H9 (cell line): ENCODE measurements around the gene PMEL. TPM values are rescaled to one million over a fixed set of nuclear protein-coding genes. Genes with fewer than 3 reads are reported as not detected.

Source experiments
- DNase-seq: peaks from one replicate; pipeline ENCODE4 v3.0.0-alpha.2; 2017
- H2AFZ ChIP-seq: one replicate; pipeline ENCODE4 v1.6.1; 2013; ENCODE audit warnings: mild to moderate bottlenecking, low read length, control low read depth, moderate library complexity
- H2AK5ac ChIP-seq: 2 replicates; pipeline ENCODE4 v1.6.1; 2013; ENCODE audit warnings: low read length, control low read depth, mixed read lengths; ENCODE audit not compliant: insufficient read length
- H2BK120ac ChIP-seq: one replicate; pipeline ENCODE4 v1.6.1; 2013; ENCODE audit warnings: low read depth, mild to moderate bottlenecking, low read length, control low read depth, inconsistent platforms; ENCODE audit not compliant: poor library complexity, severe bottlenecking
- H2BK12ac ChIP-seq: 2 replicates; pipeline ENCODE4 v1.6.1; 2013; ENCODE audit warnings: low read length, control low read depth, mixed read lengths, low read depth; ENCODE audit not compliant: insufficient read length
- H2BK15ac ChIP-seq: 2 replicates; pipeline ENCODE4 v1.6.1; 2013; ENCODE audit warnings: low read depth, low read length, control low read depth
- H2BK20ac ChIP-seq: one replicate; pipeline ENCODE4 v1.6.1; 2013; ENCODE audit warnings: low read depth, mild to moderate bottlenecking, low read length, control low read depth, inconsistent platforms; ENCODE audit not compliant: poor library complexity, severe bottlenecking
- H2BK5ac ChIP-seq: 2 replicates; pipeline ENCODE4 v1.6.1; 2013; ENCODE audit warnings: low read length, control low read depth, mixed read lengths; ENCODE audit not compliant: insufficient read length
- H3K14ac ChIP-seq: 2 replicates; pipeline ENCODE4 v1.6.1; 2013; ENCODE audit warnings: low read length, control low read depth; ENCODE audit not compliant: insufficient read depth
- H3K18ac ChIP-seq: 2 replicates; pipeline ENCODE4 v1.6.1; 2013; ENCODE audit warnings: low read depth, mild to moderate bottlenecking, mixed read lengths, low read length, control low read depth; ENCODE audit not compliant: insufficient read length
- H3K23ac ChIP-seq: 2 replicates; pipeline ENCODE4 v1.6.1; 2013; ENCODE audit warnings: low read length, control low read depth, mixed read lengths, low read depth; ENCODE audit not compliant: insufficient read length
- H3K23me2 ChIP-seq: 2 replicates; pipeline ENCODE4 v1.6.1; 2013; ENCODE audit warnings: low read depth, mild to moderate bottlenecking, mixed read lengths, low read length, control low read depth; ENCODE audit not compliant: insufficient read length, poor library complexity, severe bottlenecking
- H3K27ac ChIP-seq: 2 replicates; pipeline ENCODE4 v1.5.1; 2013; ENCODE audit warnings: low read length, control low read depth, mixed read lengths, low read depth; ENCODE audit not compliant: insufficient read length
- H3K27me3 ChIP-seq: 2 replicates; pipeline ENCODE4 v1.6.1; 2013; ENCODE audit warnings: low read length, control low read depth, inconsistent platforms; ENCODE audit not compliant: insufficient read depth
- H3K4ac ChIP-seq: 2 replicates; pipeline ENCODE4 v1.6.1; 2013; ENCODE audit warnings: low read depth, mild to moderate bottlenecking, control low read depth, inconsistent platforms, low read length, moderate library complexity
- H3K4me1 ChIP-seq: 2 replicates; pipeline ENCODE4 v1.6.1; 2013; ENCODE audit warnings: low read length, control low read depth, inconsistent platforms; ENCODE audit not compliant: insufficient read depth
- H3K4me2 ChIP-seq: 2 replicates; pipeline ENCODE4 v1.6.1; 2013; ENCODE audit warnings: low read length, control low read depth, mixed read lengths; ENCODE audit not compliant: insufficient read length, insufficient read depth
- H3K56ac ChIP-seq: 2 replicates; pipeline ENCODE4 v1.6.1; 2013; ENCODE audit warnings: low read depth, mild to moderate bottlenecking, mixed read lengths, low read length, control low read depth; ENCODE audit not compliant: insufficient read length
- H3K79me1 ChIP-seq: 2 replicates; pipeline ENCODE4 v1.6.1; 2013; ENCODE audit warnings: low read depth, mild to moderate bottlenecking, moderate library complexity, low read length, control low read depth, inconsistent platforms; ENCODE audit not compliant: insufficient read depth, poor library complexity, severe bottlenecking
- H3K79me2 ChIP-seq: 2 replicates; pipeline ENCODE4 v1.6.1; 2013; ENCODE audit warnings: low read length, control low read depth, inconsistent platforms; ENCODE audit not compliant: insufficient read depth
- H3K9ac ChIP-seq: 2 replicates; pipeline ENCODE4 v1.6.1; 2013; ENCODE audit warnings: low read length, control low read depth, mixed read lengths; ENCODE audit not compliant: insufficient read length; ENCODE audit errors: extremely low read depth
- H3K9me3 ChIP-seq: one replicate; pipeline ENCODE4 v1.6.1; 2013; ENCODE audit warnings: low read depth, low read length, inconsistent platforms; ENCODE audit not compliant: control insufficient read depth
- H3T11ph ChIP-seq: one replicate; pipeline ENCODE4 v1.6.1; 2013; ENCODE audit warnings: mild to moderate bottlenecking, low read length, control low read depth, inconsistent platforms
- H4K20me1 ChIP-seq: one replicate; pipeline ENCODE4 v1.6.1; 2013; ENCODE audit not compliant: control insufficient read depth, insufficient read length, insufficient read depth
- H4K5ac ChIP-seq: 2 replicates; pipeline ENCODE4 v1.6.1; 2013; ENCODE audit warnings: low read depth, mild to moderate bottlenecking, mixed read lengths, low read length, control low read depth; ENCODE audit not compliant: insufficient read length
- H4K8ac ChIP-seq: replicated peaks from 2 replicates; pipeline ENCODE4 v1.6.1; 2013; ENCODE audit warnings: low read length, control low read depth, mixed read lengths, low read depth; ENCODE audit not compliant: insufficient read length
- H4K91ac ChIP-seq: 2 replicates; pipeline ENCODE4 v1.6.1; 2013; ENCODE audit warnings: low read depth, mild to moderate bottlenecking, moderate library complexity, mixed read lengths, low read length, control low read depth; ENCODE audit not compliant: insufficient read length
- H3K27ac Mint-ChIP-seq, 3 experiments: 2 replicates in 2 of 3; 3 replicates in 1 of 3; pipeline ENCODE4 v1.8.0; 2020 to 2021; ENCODE audit warnings: mixed read lengths in 3 of 3, mild to moderate bottlenecking in 1 of 3, moderate library complexity in 1 of 3
- H3K27me3 Mint-ChIP-seq: 2 replicates; pipeline ENCODE4 v1.8.0; 2021; ENCODE audit warnings: low read depth, mild to moderate bottlenecking, moderate library complexity, mixed read lengths
- H3K36me3 Mint-ChIP-seq, 3 experiments: 2 replicates in 2 of 3; 3 replicates in 1 of 3; pipeline ENCODE4 v1.8.0; 2020 to 2021; ENCODE audit warnings: low read depth in 3 of 3, mixed read lengths in 3 of 3; ENCODE audit not compliant: insufficient read depth in 1 of 3
- H3K4me1 Mint-ChIP-seq, 2 experiments: 2 replicates each; pipeline ENCODE4 v1.8.0; 2020; ENCODE audit warnings: mixed read lengths in 2 of 2
- H3K4me3 Mint-ChIP-seq, 2 experiments: 2 replicates in 1 of 2; 3 replicates in 1 of 2; pipeline ENCODE4 v1.8.0; 2020 to 2021; ENCODE audit warnings: mild to moderate bottlenecking in 2 of 2, mixed read lengths in 2 of 2, moderate library complexity in 1 of 2
- H3K9me3 Mint-ChIP-seq, 2 experiments: 2 replicates in 1 of 2; 3 replicates in 1 of 2; pipeline ENCODE4 v1.8.0; 2020; ENCODE audit warnings: mild to moderate bottlenecking in 2 of 2, mixed read lengths in 2 of 2, moderate library complexity in 1 of 2
- WGBS: extraction: QIAGEN DNeasy Blood & Tissue Kit; methylation state at CpG from one replicate; pipeline ENCODE4 v1.1.7; 2013; ENCODE audit warnings: missing lambda C conversion rate, low lambda C conversion rate, mixed read lengths; ENCODE audit not compliant: insufficient read length; ENCODE audit errors: extremely low coverage; 5-methylcytosine and 5-hydroxymethylcytosine counted together
- total RNA-seq: library from RNA; stranded (reverse); gene quantifications from 2 replicates; pipeline ENCODE4 v1.2.1, GENCODE V29; 2021
- TF ChIP-seq, protein P1 (sequence below): fragments of 200-600 bp; sonication (generic); conservative IDR thresholded peaks from 3 replicates; pipeline ENCODE4 v1.8.0; 2021; ENCODE audit warnings: antibody characterized with exemption, mild to moderate bottlenecking

Gene PMEL
- total RNA-seq, 1 experiment from 2014 or later = 72.6 TPM

DNA sequence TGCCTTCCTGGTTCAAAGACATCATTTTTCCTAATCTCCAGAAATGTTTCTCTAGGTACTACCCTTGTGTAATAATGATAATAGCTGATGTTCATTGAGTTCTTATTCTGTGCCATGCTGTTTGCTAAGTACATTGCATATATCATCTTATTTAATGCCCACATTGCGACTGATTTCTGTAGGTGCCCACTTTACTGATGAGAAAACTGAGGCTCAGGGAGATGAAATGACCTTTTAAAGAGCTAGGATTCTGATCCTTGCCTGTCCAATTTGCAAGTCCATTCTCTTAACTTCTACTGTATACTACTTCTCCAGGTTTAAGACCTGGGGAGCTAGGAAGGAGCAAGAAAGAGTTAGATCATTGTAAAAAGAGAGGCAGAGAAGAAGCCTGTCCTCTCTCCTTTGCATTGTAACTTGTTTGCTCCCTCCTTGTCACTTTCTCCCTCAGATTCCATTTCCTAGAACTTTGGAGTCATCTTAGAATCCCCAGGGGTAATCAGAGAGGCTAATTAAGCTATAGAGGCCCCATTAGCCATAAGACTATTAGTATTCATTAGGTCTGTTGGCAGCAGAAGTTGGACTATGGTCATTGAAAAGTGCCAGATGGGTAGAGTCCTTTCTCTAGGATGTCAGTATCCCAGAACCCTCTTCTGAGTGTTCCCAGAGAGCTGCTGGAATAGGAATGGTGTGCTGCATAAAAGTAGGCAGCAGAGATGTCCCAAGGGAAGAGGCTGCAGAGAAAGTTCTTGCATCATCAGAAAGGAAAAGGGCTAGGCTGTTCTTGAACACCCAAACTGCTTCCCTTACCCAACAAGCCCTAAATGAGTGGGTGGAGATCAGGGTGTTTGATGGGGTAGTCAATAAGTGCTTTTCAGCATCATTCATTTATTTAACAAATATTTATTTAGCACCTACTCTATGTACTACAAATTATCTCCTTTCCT is 31.8 kb downstream of the PMEL start:
- Histone ChIP-seq H3K4me1 (peaks cover 5% of the 10 kb centered on the region; the same call in 1 of the 2 replicates), H4K5ac (no peak overlapping the region), H3K79me1 (no peaks in the 10 kb centered on the region), H4K20me1 (no peaks in the 10 kb centered on the region), H3K9ac (no peak overlapping the region), H3T11ph (no peak overlapping the region), H3K18ac (no peak overlapping the region), H3K27me3 (peaks cover 4% of the 10 kb centered on the region; the same call in 1 of the 2 replicates), H2BK12ac (no peak overlapping the region), H2AFZ (no peak overlapping the region), H2BK5ac (no peak overlapping the region), H4K91ac (no peak overlapping the region), H2BK120ac (no peak overlapping the region), H3K4ac (no peak overlapping the region), H3K4me2 (no peak overlapping the region), H3K56ac (no peak overlapping the region), H4K8ac (no peak overlapping the region), H3K27ac (no peak overlapping the region), H3K9me3 (no peaks in the 10 kb centered on the region), H2BK20ac (no peak overlapping the region), H3K23ac (no peak overlapping the region), H3K14ac (no peak overlapping the region), H3K23me2 (peaks cover 15% of the 10 kb centered on the region), H2AK5ac (no peak overlapping the region), H3K79me2 (no peaks in the 10 kb centered on the region), H2BK15ac (no peak overlapping the region)
- H3K9me3 Mint-ChIP-seq = no peaks in the 10 kb centered on the region; a peak in 1 of 5 replicates
- no peak overlapping the region for H3K27ac Mint-ChIP-seq
- H3K36me3 Mint-ChIP-seq = no peaks in the 10 kb centered on the region; a peak in 1 of 7 replicates
- no peak for DNase-seq
- peaks cover 27 to 32% of the 10 kb centered on the region in 2 experiments for H3K4me1 Mint-ChIP-seq
- H3K27me3 Mint-ChIP-seq = peaks cover 32% of the 10 kb centered on the region
- WGBS = no CpG with 5 or more reads among the region's 1 CpG
- TF ChIP-seq, protein P1, sequence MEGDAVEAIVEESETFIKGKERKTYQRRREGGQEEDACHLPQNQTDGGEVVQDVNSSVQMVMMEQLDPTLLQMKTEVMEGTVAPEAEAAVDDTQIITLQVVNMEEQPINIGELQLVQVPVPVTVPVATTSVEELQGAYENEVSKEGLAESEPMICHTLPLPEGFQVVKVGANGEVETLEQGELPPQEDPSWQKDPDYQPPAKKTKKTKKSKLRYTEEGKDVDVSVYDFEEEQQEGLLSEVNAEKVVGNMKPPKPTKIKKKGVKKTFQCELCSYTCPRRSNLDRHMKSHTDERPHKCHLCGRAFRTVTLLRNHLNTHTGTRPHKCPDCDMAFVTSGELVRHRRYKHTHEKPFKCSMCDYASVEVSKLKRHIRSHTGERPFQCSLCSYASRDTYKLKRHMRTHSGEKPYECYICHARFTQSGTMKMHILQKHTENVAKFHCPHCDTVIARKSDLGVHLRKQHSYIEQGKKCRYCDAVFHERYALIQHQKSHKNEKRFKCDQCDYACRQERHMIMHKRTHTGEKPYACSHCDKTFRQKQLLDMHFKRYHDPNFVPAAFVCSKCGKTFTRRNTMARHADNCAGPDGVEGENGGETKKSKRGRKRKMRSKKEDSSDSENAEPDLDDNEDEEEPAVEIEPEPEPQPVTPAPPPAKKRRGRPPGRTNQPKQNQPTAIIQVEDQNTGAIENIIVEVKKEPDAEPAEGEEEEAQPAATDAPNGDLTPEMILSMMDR = no peak
- H3K4me3 Mint-ChIP-seq = no peak overlapping the region; a peak in 1 of 5 replicates
